Fibroblast of the aortic adventitia (primary cell): ENCODE results near the gene OTOA. TPM values are rescaled to one million over a fixed set of nuclear protein-coding genes. Genes with fewer than 3 reads are reported as not detected.
"Not testable (repeated sequence)": the region's sequence is repeated elsewhere in the genome, so short reads cannot be mapped to it uniquely, and the experiment has no call there.

Experiments
- DNase-seq: peaks from one replicate; pipeline ENCODE4 v3.0.0-alpha.2; 2010; ENCODE audit warnings: low read depth
- H3K4me3 ChIP-seq: 2 replicates; pipeline ENCODE4 v1.5.1; 2011; ENCODE audit warnings: low read depth, mild to moderate bottlenecking, control low read depth, low read length, moderate library complexity
- CTCF ChIP-seq: IDR thresholded peaks from 2 replicates; pipeline ENCODE4 v1.5.1; 2011; ENCODE audit warnings: mild to moderate bottlenecking, low read length, control low read depth, inconsistent platforms; ENCODE audit not compliant: insufficient read depth
- total RNA-seq: library from RNA; depleted of rRNA; stranded (reverse); fragments of >200 nt; gene quantifications from 2 replicates; pipeline ENCODE4 v1.2.3, GENCODE V29; 2012; ENCODE audit warnings: low replicate concordance

OTOA gene
- total RNA-seq, 1 donor: 0.09 TPM

- no peak for TF ChIP-seq CTCF
- DNase-seq: no peak
- no peak overlapping the region for H3K4me3 ChIP-seq
Observed at GRCh38 chr16:21722771-21723455, 59.1 kb downstream of the OTOA start.

- H3K4me3 ChIP-seq: no peak overlapping the region
- TF ChIP-seq CTCF: no peak
- DNase-seq: no peak
Observed at GRCh38 chr16:21723532-21723931, 59.8 kb downstream of the OTOA start.

- DNase-seq: no peak
- TF ChIP-seq CTCF: no peak
Observed at GRCh38 chr16:21727344-21727743, 63.6 kb downstream of the OTOA start.

GRCh38 chr16:21731233-21731632 is 67.5 kb downstream of the OTOA start:
- H3K4me3 ChIP-seq, DNase-seq: not testable (repeated sequence)

More at GRCh38 chr16:21727344-21727743, 63.6 kb downstream of the OTOA start:
- H3K4me3 ChIP-seq: no peak overlapping the region

- H3K4me3 ChIP-seq, DNase-seq: not testable (repeated sequence)
Observed at GRCh38 chr16:21740637-21741036, 76.9 kb downstream of the OTOA start.

- H3K4me3 ChIP-seq, DNase-seq: not testable (repeated sequence)
Observed at GRCh38 chr16:21756192-21757079, 92.7 kb downstream of the OTOA start.

- H3K4me3 ChIP-seq, DNase-seq: not testable (repeated sequence)
Observed at GRCh38 chr16:21757080-21757671, 93.4 kb downstream of the OTOA start.

GRCh38 chr16:21768280-21768679 is 104.5 kb downstream of the OTOA start:
- H3K4me3 ChIP-seq, DNase-seq: not testable (repeated sequence)

GRCh38 chr16:21768810-21769209 is 105.0 kb downstream of the OTOA start:
- not testable (repeated sequence) for DNase-seq, H3K4me3 ChIP-seq

- not testable (repeated sequence) for H3K4me3 ChIP-seq
- DNase-seq: peak; percentile 64
Observed at GRCh38 chr16:21769284-21769683, 105.5 kb downstream of the OTOA start.

- not testable (repeated sequence) for H3K4me3 ChIP-seq, DNase-seq
Observed at GRCh38 chr16:21770584-21770983, 106.8 kb downstream of the OTOA start.

GRCh38 chr16:21772547-21773206 is 108.9 kb downstream of the OTOA start:
- H3K4me3 ChIP-seq: not testable (repeated sequence)
- peak; percentile 78 for DNase-seq

- DNase-seq: not testable (repeated sequence)
Observed at GRCh38 chr16:21773207-21773553, 109.4 kb downstream of the OTOA start.

GRCh38 chr16:21780525-21780924 is 116.8 kb downstream of the OTOA start:
- H3K4me3 ChIP-seq, DNase-seq: not testable (repeated sequence)

More at GRCh38 chr16:21773207-21773553, 109.4 kb downstream of the OTOA start:
- not testable (repeated sequence) for H3K4me3 ChIP-seq
